OCI-LY3 (cell line): Measurements from ENCODE around the gene SHISA3.

Experiments used
- EZH2phosphoT487 ChIP-seq: fragments of 200-600 bp; shearing (Covaris generic); IDR thresholded peaks from 2 replicates; pipeline ENCODE4 v1.6.1; 2018; ENCODE audit warnings: antibody characterized with exemption, mixed run types, low read depth
- TF ChIP-seq, protein P1 (sequence below): fragments of 200-600, 300-600 bp; sonication (generic); IDR thresholded peaks from 2 replicates; pipeline ENCODE4 v1.5.1; 2014; ENCODE audit warnings: antibody characterized with exemption, low read length, low read depth

DNA sequence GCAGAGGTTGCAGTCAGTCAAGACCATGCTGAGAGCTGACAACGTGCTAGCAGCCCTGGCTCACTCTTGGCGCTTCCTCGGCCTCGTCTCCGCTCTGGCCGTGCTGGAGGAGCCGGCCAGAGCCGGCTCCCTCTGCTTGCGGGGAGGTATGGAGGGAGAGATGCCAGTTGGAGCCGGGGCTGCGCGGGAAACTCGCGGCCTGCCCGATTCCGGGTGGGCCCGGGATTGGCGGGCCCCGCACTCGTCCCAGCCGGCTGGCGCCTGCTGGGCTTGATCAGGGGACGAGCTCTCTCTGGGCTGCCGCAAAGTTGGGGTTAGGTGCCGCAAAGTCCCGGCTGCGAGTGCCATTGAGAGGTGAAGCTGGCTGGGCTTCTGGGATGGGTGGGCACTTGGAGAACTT is 27.8 kb upstream of the SHISA3 start:
- TF ChIP-seq, protein P1, sequence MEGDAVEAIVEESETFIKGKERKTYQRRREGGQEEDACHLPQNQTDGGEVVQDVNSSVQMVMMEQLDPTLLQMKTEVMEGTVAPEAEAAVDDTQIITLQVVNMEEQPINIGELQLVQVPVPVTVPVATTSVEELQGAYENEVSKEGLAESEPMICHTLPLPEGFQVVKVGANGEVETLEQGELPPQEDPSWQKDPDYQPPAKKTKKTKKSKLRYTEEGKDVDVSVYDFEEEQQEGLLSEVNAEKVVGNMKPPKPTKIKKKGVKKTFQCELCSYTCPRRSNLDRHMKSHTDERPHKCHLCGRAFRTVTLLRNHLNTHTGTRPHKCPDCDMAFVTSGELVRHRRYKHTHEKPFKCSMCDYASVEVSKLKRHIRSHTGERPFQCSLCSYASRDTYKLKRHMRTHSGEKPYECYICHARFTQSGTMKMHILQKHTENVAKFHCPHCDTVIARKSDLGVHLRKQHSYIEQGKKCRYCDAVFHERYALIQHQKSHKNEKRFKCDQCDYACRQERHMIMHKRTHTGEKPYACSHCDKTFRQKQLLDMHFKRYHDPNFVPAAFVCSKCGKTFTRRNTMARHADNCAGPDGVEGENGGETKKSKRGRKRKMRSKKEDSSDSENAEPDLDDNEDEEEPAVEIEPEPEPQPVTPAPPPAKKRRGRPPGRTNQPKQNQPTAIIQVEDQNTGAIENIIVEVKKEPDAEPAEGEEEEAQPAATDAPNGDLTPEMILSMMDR: no peak
- TF ChIP-seq EZH2phosphoT487: no peak
